K562 (cell line): ENCODE data around the gene CCDC116. TPM values are rescaled to one million over a fixed set of nuclear protein-coding genes. Genes with fewer than 3 reads are reported as not detected.
A peak's percentile ranks its signal among the peaks of the same experiment; 100 is the strongest.

Experiments
- BCLAF1 ChIP-seq, 2 experiments: fragments of 450-650 bp in 1 of 2; IDR thresholded peaks; 2 replicates each; pipeline ENCODE4 v1.6.1; 2011 to 2017; ENCODE audit warnings: low read depth in 2 of 2, antibody characterized with exemption in 1 of 2, borderline replicate concordance in 1 of 2, low read length in 1 of 2, mild to moderate bottlenecking in 1 of 2, mixed read lengths in 1 of 2; ENCODE audit not compliant: control insufficient read depth in 1 of 2
- EP400 ChIP-seq: fragments of 450-650 bp; IDR thresholded peaks from 2 replicates; pipeline ENCODE4 v1.6.1; 2017; ENCODE audit warnings: antibody characterized with exemption, mild to moderate bottlenecking, moderate library complexity
- HINFP ChIP-seq: fragments of 450-650 bp; conservative IDR thresholded peaks from 2 replicates; pipeline ENCODE4 v1.6.1; 2016; ENCODE audit warnings: missing genetic modification characterization, low read depth, mild to moderate bottlenecking, control low read depth, missing compliant biosample characterization
- HNRNPLL ChIP-seq: fragments of 200-400 bp; formaldehyde crosslinking; IDR thresholded peaks from 2 replicates; pipeline ENCODE4 v1.6.1; 2017; ENCODE audit warnings: low read length, low read depth, mild to moderate bottlenecking; ENCODE audit not compliant: poor library complexity, severe bottlenecking
- MBD1 ChIP-seq: fragments of 250-450 bp; sonication (Bioruptor Pico); IDR thresholded peaks from 2 replicates; pipeline ENCODE4 v1.8.0; 2022; ENCODE audit warnings: inconsistent platforms
- NR2C2 ChIP-seq, 2 experiments: fragments of 200-800 bp in 1 of 2; sonication (Bioruptor generic) in 1 of 2; sonication (generic) in 1 of 2; formaldehyde crosslinking in 1 of 2; IDR thresholded peaks; 2 replicates each; pipeline versions ENCODE4 v1.6.1 to v1.8.0; 2016 to 2022; ENCODE audit warnings: mild to moderate bottlenecking in 1 of 2, missing compliant biosample characterization in 1 of 2, missing genetic modification characterization in 1 of 2, missing genetic modification reagents in 1 of 2
- PBX2 ChIP-seq, 2 experiments: IDR thresholded peaks in 1 of 2; conservative IDR thresholded peaks in 1 of 2; 2 replicates each; pipeline ENCODE4 v1.6.1; 2016; ENCODE audit warnings: low read depth in 2 of 2, mild to moderate bottlenecking in 1 of 2, missing compliant biosample characterization in 1 of 2, missing genetic modification characterization in 1 of 2, moderate library complexity in 1 of 2
- POLR2AphosphoS2 ChIP-seq: IDR thresholded peaks from 2 replicates; pipeline ENCODE4 v1.6.1; 2012; ENCODE audit warnings: low read length, improper control_type of control experiment
- RHOXF2B ChIP-seq: fragments of 250-450 bp; sonication (Bioruptor Pico); conservative IDR thresholded peaks from 2 replicates; pipeline ENCODE4 v1.5.1; 2021
- SNRNP70 ChIP-seq: fragments of 200-400 bp; formaldehyde crosslinking; optimal IDR thresholded peaks from 2 replicates; pipeline ENCODE3; 2017; ENCODE audit warnings: low read depth, low read length
- ZNF282 ChIP-seq: sonication (generic); formaldehyde crosslinking; IDR thresholded peaks from 2 replicates; pipeline ENCODE4 v1.8.1; 2023; ENCODE audit warnings: missing genetic modification reagents
- ZNF561 ChIP-seq: fragments of 450-650 bp; formaldehyde crosslinking; conservative IDR thresholded peaks from 2 replicates; pipeline ENCODE4 v1.4.0; 2020; ENCODE audit warnings: mild to moderate bottlenecking, moderate library complexity
- ZNF586 ChIP-seq: fragments of 450-650 bp; formaldehyde crosslinking; conservative IDR thresholded peaks from 2 replicates; pipeline ENCODE4 v1.4.0; 2020; ENCODE audit warnings: mild to moderate bottlenecking, moderate library complexity
- ZNF785 ChIP-seq: fragments of 250-450 bp; sonication (Bioruptor Pico); IDR thresholded peaks from 2 replicates; pipeline ENCODE4 v1.4.0; 2020; ENCODE audit warnings: mild to moderate bottlenecking
- polyA plus RNA-seq, 8 experiments: library from polyadenylated mRNA; depleted of rRNA in 4 of 8; stranded (reverse) in 5 of 8; unstranded in 3 of 8; fragments of >200 nt; fragmentation: Nextera tagmentation in 2 of 8; fragmentation: Illumina TruSeq in 1 of 8; extraction: Ambion mirVana in 2 of 8; extraction: Trizol in 1 of 8; gene quantifications; 2 replicates each; pipeline versions ENCODE4 v1.2.1 to v1.2.3, GENCODE V29; 2011 to 2014; ENCODE audit warnings: inconsistent platforms in 1 of 8, missing spikeins in 1 of 8
- total RNA-seq, 7 experiments: library from RNA; depleted of rRNA in 6 of 7; stranded (reverse); fragments of >200 nt in 6 of 7; fragmentation: Illumina TruSeq in 2 of 7; extraction: Trizol in 2 of 7; gene quantifications; 2 replicates each; pipeline versions ENCODE4 v1.2.1 to v1.2.3, GENCODE V29; 2011 to 2021; ENCODE audit warnings: low replicate concordance in 1 of 7

The CCDC116 gene
- total and polyA plus RNA-seq, 9 of the 15 experiments (the other 6 are each of a cell fraction or from before 2014, with no cell fraction given) = 1.6 to 11.3 (median 4.7) TPM

- TF ChIP-seq NR2C2 (CRISPR knock-in tag; IDR thresholded peaks at IDR 0.05) (no peak; the same call in 1 of the 2 replicates), NR2C2 (tag; IDR thresholded peaks at IDR 0.05) (no peak), ZNF561 (0 out of 2 replicates have a peak, but pooled peaks have one; percentile 5), HNRNPLL (peak; percentile 17), ZNF282 (no peak), ZNF586 (CRISPR knock-in tag) (no peak), SNRNP70 (peak; percentile 84), POLR2AphosphoS2 (no peak), ZNF785 (CRISPR knock-in tag) (no peak), MBD1 (CRISPR knock-in tag) (no peak), BCLAF1 (IDR thresholded peaks at IDR 0.05; ENCODE audit: borderline replicate concordance in 1 of 2, control insufficient read depth in 1 of 2, low read depth in 2 of 2, low read length in 1 of 2) (no peak), RHOXF2B (CRISPR knock-in tag) (0 out of 2 replicates have a peak, but pooled peaks have one; percentile 14), PBX2 (CRISPR knock-in tag; IDR thresholded peaks at IDR 0.05; ENCODE audit: low read depth) (peak; percentile 39; the same call in 1 of the 2 replicates), PBX2 (tag; conservative IDR thresholded peaks at IDR 0.05; ENCODE audit: low read depth) (no peak), EP400 (no peak), HINFP (no peak)
Measured at GRCh38 chr22:21599053-21599893, 33.3 kb upstream of the CCDC116 start (continued).
